ENCODE results near the gene PRDM16.

The PRDM16 gene

GRCh38 chr1:3205815-3206214, 136.8 kb downstream of the PRDM16 start:
- H4K20me1 ChIP-seq (ENCODE audit: insufficient read depth, low read length, poor library complexity, severe bottlenecking), result no peaks in the 10 kb centered on the region
- no peak overlapping the region for H3K4me2 ChIP-seq (ENCODE audit: low read depth, low read length, poor library complexity, severe bottlenecking)
- H3K4me3 ChIP-seq (ENCODE audit: low read length, poor library complexity, severe bottlenecking), result no peak overlapping the region
- H3K36me3 ChIP-seq (ENCODE audit: insufficient read depth, low read length), result no peaks in the 10 kb centered on the region
- no peaks in the 10 kb centered on the region for H3K9me2 ChIP-seq (replicated peaks; ENCODE audit: low read depth, low read length)
- H3K9ac ChIP-seq (ENCODE audit: low read depth, low read length, poor library complexity, severe bottlenecking), result no peak overlapping the region
- no peaks in the 10 kb centered on the region for H3K9me3 ChIP-seq (ENCODE audit: insufficient read depth, low read depth, low read length)
- no peak overlapping the region for H2AFZ ChIP-seq (ENCODE audit: low read length)
- no peaks in the 10 kb centered on the region for H3K4me1 ChIP-seq (ENCODE audit: insufficient read depth, low read length, poor library complexity, severe bottlenecking)
- H3F3A ChIP-seq (ENCODE audit: low read depth), result no peaks in the 10 kb centered on the region
- no peaks in the 10 kb centered on the region for H3K27me3 ChIP-seq (ENCODE audit: insufficient read depth, low read length, poor library complexity, severe bottlenecking)
- H3K79me2 ChIP-seq (ENCODE audit: insufficient read depth, low read length), result no peaks in the 10 kb centered on the region
- TF ChIP-seq CTCF (conservative IDR thresholded peaks at IDR 0.05; ENCODE audit: low read length) (no peak), EZH2phosphoT487 (IDR thresholded peaks at IDR 0.05; ENCODE audit: borderline replicate concordance) (no peak)

- Histone ChIP-seq H3K79me2 (ENCODE audit: insufficient read depth, low read length) (no peaks in the 10 kb centered on the region), H3K9me3 (ENCODE audit: insufficient read depth, low read depth, low read length) (no peaks in the 10 kb centered on the region), H3K4me3 (ENCODE audit: low read length, poor library complexity, severe bottlenecking) (no peak overlapping the region), H3K4me2 (ENCODE audit: low read depth, low read length, poor library complexity, severe bottlenecking) (no peak overlapping the region), H2AFZ (ENCODE audit: low read length) (no peak overlapping the region), H3K4me1 (ENCODE audit: insufficient read depth, low read length, poor library complexity, severe bottlenecking) (no peaks in the 10 kb centered on the region), H3K9ac (ENCODE audit: low read depth, low read length, poor library complexity, severe bottlenecking) (no peak overlapping the region), H4K20me1 (ENCODE audit: insufficient read depth, low read length, poor library complexity, severe bottlenecking) (no peaks in the 10 kb centered on the region), H3K27me3 (ENCODE audit: insufficient read depth, low read length, poor library complexity, severe bottlenecking) (no peaks in the 10 kb centered on the region), H3K9me2 (replicated peaks; ENCODE audit: low read depth, low read length) (no peaks in the 10 kb centered on the region), H3F3A (ENCODE audit: low read depth) (no peaks in the 10 kb centered on the region), H3K36me3 (ENCODE audit: insufficient read depth, low read length) (no peaks in the 10 kb centered on the region)
- TF ChIP-seq CTCF (conservative IDR thresholded peaks at IDR 0.05; ENCODE audit: low read length) (no peak), EZH2phosphoT487 (IDR thresholded peaks at IDR 0.05; ENCODE audit: borderline replicate concordance) (no peak)
These were observed 137.7 kb downstream of the PRDM16 start for GRCh38 chr1:3206696-3207095.

GRCh38 chr1:3207217-3207848, 138.3 kb downstream of the PRDM16 start:
- Histone ChIP-seq H3K27me3 (ENCODE audit: insufficient read depth, low read length, poor library complexity, severe bottlenecking) (no peaks in the 10 kb centered on the region), H3K4me1 (ENCODE audit: insufficient read depth, low read length, poor library complexity, severe bottlenecking) (no peaks in the 10 kb centered on the region), H3F3A (ENCODE audit: low read depth) (no peaks in the 10 kb centered on the region), H3K4me2 (ENCODE audit: low read depth, low read length, poor library complexity, severe bottlenecking) (no peak overlapping the region), H3K9me3 (ENCODE audit: insufficient read depth, low read depth, low read length) (no peaks in the 10 kb centered on the region), H3K9ac (ENCODE audit: low read depth, low read length, poor library complexity, severe bottlenecking) (no peak overlapping the region), H2AFZ (ENCODE audit: low read length) (no peak overlapping the region), H3K79me2 (ENCODE audit: insufficient read depth, low read length) (no peaks in the 10 kb centered on the region), H3K9me2 (replicated peaks; ENCODE audit: low read depth, low read length) (no peaks in the 10 kb centered on the region), H3K4me3 (ENCODE audit: low read length, poor library complexity, severe bottlenecking) (no peak overlapping the region), H3K36me3 (ENCODE audit: insufficient read depth, low read length) (no peaks in the 10 kb centered on the region), H4K20me1 (ENCODE audit: insufficient read depth, low read length, poor library complexity, severe bottlenecking) (no peaks in the 10 kb centered on the region)
- TF ChIP-seq EZH2phosphoT487 (IDR thresholded peaks at IDR 0.05; ENCODE audit: borderline replicate concordance) (no peak), CTCF (conservative IDR thresholded peaks at IDR 0.05; ENCODE audit: low read length) (no peak)
